Endothelial cell of umbilical vein (primary cell): Measurements from ENCODE around the gene PAK2. TPM values are rescaled to one million over a fixed set of nuclear protein-coding genes. Genes with fewer than 3 reads are reported as not detected.
"Not testable (repeated sequence)": the region's sequence is repeated elsewhere in the genome, so short reads cannot be mapped to it uniquely, and the experiment has no call there.

Source experiments
- BruUV-seq: library from RNA; stranded (reverse); fragments of 400-500 nt; replicated peaks from 2 replicates; lab custom pipeline; 2021; lab: Mats Ljungman, UMichigan
- CTCF ChIA-PET: fragments of 300-600, 350-600 bp; sonication (Branson Sonifier 250); formaldehyde crosslinking; loops from one replicate; lab custom pipeline; 2021; ENCODE audit warnings: antibody characterized with exemption, inconsistent platforms; lab: Charles Lee
- POLR2A ChIA-PET: fragments of 300-600, 350-600 bp; sonication (Branson Sonifier 250); formaldehyde crosslinking; loops from one replicate; lab custom pipeline; 2021; ENCODE audit warnings: antibody characterized with exemption, inconsistent platforms; lab: Charles Lee
- DNase-seq: peaks from one replicate; pipeline ENCODE4 v3.0.0-alpha.2; 2011; ENCODE audit warnings: low read depth, low spot score
- FAIRE-seq: peaks from 2 replicates; lab custom pipeline; 2011; peaks lifted over from hg19 to GRCh38; lab: Jason Lieb, UNC
- H2AFZ ChIP-seq: 2 replicates; pipeline ENCODE4 v1.6.0; 2012; ENCODE audit warnings: low read depth, low read length, control low read depth, inconsistent platforms
- H3K27ac ChIP-seq: 2 replicates; pipeline ENCODE4 v1.5.1; 2011; ENCODE audit warnings: low read depth, mild to moderate bottlenecking, control low read depth, low read length, moderate library complexity; ENCODE audit not compliant: insufficient read depth
- H3K27me3 ChIP-seq, 2 experiments: 2 replicates each; pipeline versions ENCODE4 v1.6.0 to v1.6.1; 2011; ENCODE audit warnings: low read length in 2 of 2, mixed read lengths in 1 of 2; ENCODE audit not compliant: control insufficient read depth in 2 of 2, insufficient read depth in 2 of 2
- H3K36me3 ChIP-seq, 2 experiments: 2 replicates in 1 of 2; 3 replicates in 1 of 2; pipeline ENCODE4 v1.5.1; 2011; ENCODE audit warnings: low read length in 2 of 2, mild to moderate bottlenecking in 1 of 2, moderate library complexity in 1 of 2; ENCODE audit not compliant: control insufficient read depth in 2 of 2, insufficient read depth in 2 of 2; ENCODE audit errors: extremely low read depth in 1 of 2
- H3K4me1 ChIP-seq: 3 replicates; pipeline ENCODE4 v1.5.1; 2011; ENCODE audit warnings: mild to moderate bottlenecking, low read length; ENCODE audit not compliant: control insufficient read depth, insufficient read depth; ENCODE audit errors: extremely low read depth
- H3K4me2 ChIP-seq: 2 replicates; pipeline ENCODE4 v1.6.1; 2011; ENCODE audit warnings: low read length, control low read depth, mixed read lengths; ENCODE audit not compliant: insufficient read depth
- H3K4me3 ChIP-seq, 3 experiments: fragments of 200-600 bp in 1 of 3; sonication (generic), shearing (Covaris generic) in 1 of 3; replicated peaks in 1 of 3; 2 replicates each; pipeline ENCODE4 v1.5.1; 2011 to 2016; ENCODE audit warnings: control low read depth in 3 of 3, low read length in 3 of 3, mild to moderate bottlenecking in 2 of 3, inconsistent platforms in 1 of 3, low read depth in 1 of 3, moderate library complexity in 1 of 3; ENCODE audit not compliant: insufficient read depth in 1 of 3
- H3K79me2 ChIP-seq: 2 replicates; pipeline ENCODE4 v1.6.0; 2012; ENCODE audit warnings: low read length, inconsistent platforms; ENCODE audit not compliant: control insufficient read depth, insufficient read depth
- H3K9ac ChIP-seq: replicated peaks from 2 replicates; pipeline ENCODE3; 2011; ENCODE audit warnings: low read length, control low read depth; ENCODE audit not compliant: insufficient read depth; ENCODE audit errors: extremely low read depth
- H3K9me1 ChIP-seq: replicated peaks from 3 replicates; pipeline ENCODE4 v1.6.0; 2011; ENCODE audit warnings: mild to moderate bottlenecking, low read length; ENCODE audit not compliant: control insufficient read depth, insufficient read depth; ENCODE audit errors: extremely low read depth
- H3K9me3 ChIP-seq: replicated peaks from 2 replicates; pipeline ENCODE4 v1.5.1; 2012; ENCODE audit warnings: low read length, inconsistent platforms; ENCODE audit not compliant: control insufficient read depth, insufficient read depth
- H4K20me1 ChIP-seq: replicated peaks from 2 replicates; pipeline ENCODE3; 2011; ENCODE audit warnings: mild to moderate bottlenecking, low read length; ENCODE audit not compliant: control insufficient read depth, insufficient read depth; ENCODE audit errors: extremely low read depth
- CTCF ChIP-seq, 2 donors: IDR thresholded peaks; 1 replicate in 1 of 2; 2 replicates in 1 of 2; pipeline ENCODE4 v1.5.1; 2011; ENCODE audit warnings: low read length in 2 of 2, mild to moderate bottlenecking in 2 of 2, moderate library complexity in 2 of 2, control low read depth in 1 of 2, inconsistent platforms in 1 of 2, low read depth in 1 of 2; ENCODE audit not compliant: insufficient read depth in 1 of 2; ENCODE audit errors: extremely low read depth in 1 of 2
- EZH2 ChIP-seq: IDR thresholded peaks from 2 replicates; pipeline ENCODE4 v1.6.1; 2012; ENCODE audit warnings: borderline replicate concordance, low read depth, mild to moderate bottlenecking, moderate library complexity, low read length, inconsistent platforms; ENCODE audit not compliant: severe bottlenecking
- FOS ChIP-seq: IDR thresholded peaks from 2 replicates; pipeline ENCODE4 v1.6.1; 2011; ENCODE audit warnings: mild to moderate bottlenecking, low read length, moderate library complexity, borderline replicate concordance; ENCODE audit not compliant: insufficient read depth
- GATA2 ChIP-seq: IDR thresholded peaks from 2 replicates; pipeline ENCODE4 v1.7.0; 2011; ENCODE audit warnings: low read depth, mild to moderate bottlenecking, moderate library complexity, mixed read lengths, low read length; ENCODE audit not compliant: insufficient read length, insufficient read depth
- JUN ChIP-seq: IDR thresholded peaks from 2 replicates; pipeline ENCODE4 v1.6.1; 2011; ENCODE audit warnings: borderline replicate concordance, low read depth; ENCODE audit not compliant: insufficient read length, insufficient read depth
- MAX ChIP-seq: IDR thresholded peaks from 2 replicates; pipeline ENCODE4 v1.6.1; 2011; ENCODE audit not compliant: insufficient read depth, insufficient read length
- MYC ChIP-seq: IDR thresholded peaks from one replicate; pipeline ENCODE4 v1.6.1; 2011; ENCODE audit warnings: mild to moderate bottlenecking, low read depth, low read length
- POLR2A ChIP-seq: IDR thresholded peaks from 2 replicates; pipeline ENCODE4 v1.6.1; 2012; ENCODE audit warnings: low read depth, mild to moderate bottlenecking, control low read depth, low read length
- POLR2AphosphoS5 ChIP-seq: IDR thresholded peaks from 2 replicates; pipeline ENCODE4 v1.6.1; 2012; ENCODE audit warnings: low read depth, mild to moderate bottlenecking, control low read depth, low read length, moderate library complexity; ENCODE audit not compliant: insufficient read depth
- dilution Hi-C: fragments of 300-500 bp; cut with MboI; formaldehyde crosslinking; loops from one replicate; pipeline ENCODE4 v1.15.0; 2019; ENCODE audit warnings: low sequenced_read_pairs; ENCODE audit not compliant: extremely low pct_ligation_motif_present
- intact Hi-C: fragments of 100-400 bp; cut with micrococcal nuclease; formaldehyde crosslinking; loops from one replicate; pipeline ENCODE4 v1.10.0; 2022
- polyA plus RNA-seq, 4 experiments: library from polyadenylated mRNA; depleted of rRNA in 3 of 4; stranded (reverse) in 3 of 4; unstranded in 1 of 4; fragments of >200 nt; gene quantifications; 2 replicates each; pipeline versions ENCODE4 v1.2.1 to v1.2.3, GENCODE V29; 2011 to 2012; ENCODE audit warnings: missing spikeins in 1 of 4
- total RNA-seq: library from RNA; stranded (reverse); gene quantifications from 2 replicates; pipeline ENCODE4 v1.2.3, GENCODE V29; 2021

PAK2 gene
- total and polyA plus RNA-seq, 2 donors (not counting 3 experiments of a cell fraction or from before 2014, with no cell fraction given), result 22.6 to 98.9 TPM

GRCh38 chr3:196849180-196849741 lies 109.6 kb downstream of the PAK2 start:
- Histone ChIP-seq H3K9me1 (no peaks in the 10 kb centered on the region), H3K27me3 (peaks cover 0 to 3% of the 10 kb centered on the region in 2 experiments), H2AFZ (no peak overlapping the region), H3K79me2 (no peaks in the 10 kb centered on the region), H3K4me3 (no peak overlapping the region), H3K9me3 (no peaks in the 10 kb centered on the region), H3K4me2 (no peak overlapping the region), H3K9ac (no peak overlapping the region), H3K4me1 (no peaks in the 10 kb centered on the region), H3K27ac (no peak overlapping the region), H4K20me1 (no peaks in the 10 kb centered on the region), H3K36me3 (no peaks in the 10 kb centered on the region)
- dilution Hi-C loops, result no loop called here
- intact Hi-C loops, result no loop called here
- BruUV-seq, result no TSS peak
- FAIRE-seq (no peak), DNase-seq (no peak)
- ChIA-PET CTCF (interaction anchor here (1.7 kb wide), 1 partner anchor 12 kb away, joined by 5 read pairs; no protein-coding TSS in a partner anchor), POLR2A (interaction anchor here (0.6 kb wide), 1 partner anchor 109 kb away, joined by 3 read pairs; no protein-coding TSS in a partner anchor)
- TF ChIP-seq FOS (no peak), CTCF (IDR thresholded peaks at IDR 0.05; ENCODE audit: extremely low read depth in 1 of 2, insufficient read depth in 1 of 2, low read depth in 1 of 2, low read length in 2 of 2) (no peak), POLR2A (no peak), MYC (no peak), GATA2 (no peak), EZH2 (no peak), JUN (no peak), POLR2AphosphoS5 (no peak), MAX (no peak)

GRCh38 chr3:196863000-196863399 lies 123.3 kb downstream of the PAK2 start:
- POLR2A ChIA-PET, BruUV-seq: not testable (repeated sequence)

More at GRCh38 chr3:196863000-196863399, 123.3 kb downstream of the PAK2 start:
- H3K9me3 ChIP-seq, H3K9me1 ChIP-seq, intact Hi-C loops, H3K9ac ChIP-seq, H3K36me3 ChIP-seq, H3K4me3 ChIP-seq, H4K20me1 ChIP-seq, H3K4me2 ChIP-seq, H3K27ac ChIP-seq, H3K27me3 ChIP-seq, H3K79me2 ChIP-seq, DNase-seq, H2AFZ ChIP-seq, H3K4me1 ChIP-seq, CTCF ChIA-PET, FAIRE-seq, dilution Hi-C loops: not testable (repeated sequence)
